Tibial artery (tissue), 4 donors: ENCODE results near the gene NIT2.

Experiments used
- DNase-seq, 2 donors: peaks; one replicate each; pipeline ENCODE4 v3.0.0-alpha.2; 2019
- H3K27ac ChIP-seq, 2 donors: fragments of 200-600 bp; sonication (generic) in 1 of 2; 1 replicate in 1 of 2; 2 replicates in 1 of 2; pipeline ENCODE4 v1.5.1; 2018 to 2019; ENCODE audit warnings: mild to moderate bottlenecking in 1 of 2
- H3K27me3 ChIP-seq, 2 donors: fragments of 200-600 bp; sonication (generic) in 1 of 2; one replicate each; pipeline versions ENCODE4 v1.5.1 to v1.6.0; 2016 to 2019
- H3K36me3 ChIP-seq, 3 donors: fragments of 200-600 bp; sonication (generic) in 2 of 3; one replicate each; pipeline ENCODE4 v1.5.1; 2016 to 2019; ENCODE audit warnings: mild to moderate bottlenecking in 2 of 3
- H3K4me1 ChIP-seq, 4 donors: fragments of 200-600 bp; sonication (generic) in 2 of 4; 1 replicate in 3 of 4; 2 replicates in 1 of 4; pipeline ENCODE4 v1.5.1; 2016 to 2019
- H3K4me3 ChIP-seq, 2 donors: fragments of 200-600 bp; sonication (generic) in 1 of 2; 1 replicate in 1 of 2; 2 replicates in 1 of 2; pipeline ENCODE4 v1.5.1; 2018 to 2019; ENCODE audit warnings: mild to moderate bottlenecking in 2 of 2
- H3K9me3 ChIP-seq, 3 donors: fragments of 200-600 bp; sonication (generic) in 1 of 3; one replicate each; pipeline ENCODE4 v1.5.1; 2016 to 2019
- intact Hi-C: fragments of 100-400 bp; cut with DNase I; formaldehyde crosslinking; loops from one replicate; pipeline ENCODE4 v1.15.0; 2023; ENCODE audit warnings: low total_unique reads
- TF ChIP-seq, protein P1 (sequence below), 2 experiments: fragments of 200-600 bp in 1 of 2; fragments of 450-650 bp in 1 of 2; IDR thresholded peaks; one replicate each; pipeline ENCODE4 v1.5.1; 2017 to 2019; ENCODE audit warnings: antibody characterized with exemption in 2 of 2, mild to moderate bottlenecking in 1 of 2, moderate library complexity in 1 of 2

Gene NIT2

DNA sequence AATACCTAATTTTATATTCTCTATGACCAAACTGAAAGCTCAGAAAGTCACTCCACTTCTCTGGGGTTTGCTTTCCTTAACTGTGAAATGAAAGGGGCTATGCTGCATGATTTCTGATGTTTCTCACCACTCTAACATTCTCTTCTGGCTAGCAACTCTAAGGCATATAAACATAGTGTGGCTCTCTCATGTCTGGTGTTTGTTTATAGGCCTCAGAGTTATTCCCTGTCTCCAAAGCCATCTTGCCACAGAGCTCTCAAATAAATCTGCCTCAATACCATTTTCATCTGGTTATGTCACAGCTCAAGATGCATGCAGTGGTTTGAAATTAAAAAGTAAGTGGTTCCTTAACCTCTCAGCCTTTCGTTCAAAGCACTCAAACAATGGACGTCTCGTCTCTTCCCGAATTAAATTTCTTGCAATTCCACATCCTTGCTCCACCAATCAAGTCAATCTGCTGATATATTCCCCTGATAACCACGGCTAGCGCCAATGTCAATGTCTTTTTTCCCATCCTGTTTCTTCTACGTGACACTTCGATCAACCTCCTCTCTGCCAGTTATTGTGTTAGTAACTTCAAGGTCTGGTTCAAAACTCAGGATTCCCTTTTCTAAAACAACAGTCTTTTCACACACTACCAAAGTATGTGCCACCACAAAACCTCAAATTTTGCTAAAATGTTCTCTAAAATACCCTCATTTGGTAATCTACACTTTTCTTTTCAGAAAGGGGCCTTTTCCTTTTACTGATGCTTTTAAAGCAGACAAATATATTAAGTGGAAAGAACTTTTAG, 50.4 kb downstream of the NIT2 start:
- TF ChIP-seq, protein P1, sequence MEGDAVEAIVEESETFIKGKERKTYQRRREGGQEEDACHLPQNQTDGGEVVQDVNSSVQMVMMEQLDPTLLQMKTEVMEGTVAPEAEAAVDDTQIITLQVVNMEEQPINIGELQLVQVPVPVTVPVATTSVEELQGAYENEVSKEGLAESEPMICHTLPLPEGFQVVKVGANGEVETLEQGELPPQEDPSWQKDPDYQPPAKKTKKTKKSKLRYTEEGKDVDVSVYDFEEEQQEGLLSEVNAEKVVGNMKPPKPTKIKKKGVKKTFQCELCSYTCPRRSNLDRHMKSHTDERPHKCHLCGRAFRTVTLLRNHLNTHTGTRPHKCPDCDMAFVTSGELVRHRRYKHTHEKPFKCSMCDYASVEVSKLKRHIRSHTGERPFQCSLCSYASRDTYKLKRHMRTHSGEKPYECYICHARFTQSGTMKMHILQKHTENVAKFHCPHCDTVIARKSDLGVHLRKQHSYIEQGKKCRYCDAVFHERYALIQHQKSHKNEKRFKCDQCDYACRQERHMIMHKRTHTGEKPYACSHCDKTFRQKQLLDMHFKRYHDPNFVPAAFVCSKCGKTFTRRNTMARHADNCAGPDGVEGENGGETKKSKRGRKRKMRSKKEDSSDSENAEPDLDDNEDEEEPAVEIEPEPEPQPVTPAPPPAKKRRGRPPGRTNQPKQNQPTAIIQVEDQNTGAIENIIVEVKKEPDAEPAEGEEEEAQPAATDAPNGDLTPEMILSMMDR (IDR thresholded peaks at IDR 0.05): no peak
- H3K4me3 ChIP-seq: no peak overlapping the region
- H3K27ac ChIP-seq: peak overlapping the region in 1 of 2 donors; percentile 26
- peaks cover 40 to 43% (median 42%) of the 10 kb centered on the region in 3 donors for H3K36me3 ChIP-seq
- H3K27me3 ChIP-seq: no peaks in the 10 kb centered on the region
- DNase-seq: no peak
- H3K9me3 ChIP-seq: peaks cover 0 to 12% (median 4%) of the 10 kb centered on the region in 3 donors
- intact Hi-C loops: no loop called here
- H3K4me1 ChIP-seq: peaks cover 0 to 38% (median 25%) of the 10 kb centered on the region in 4 donors

DNA sequence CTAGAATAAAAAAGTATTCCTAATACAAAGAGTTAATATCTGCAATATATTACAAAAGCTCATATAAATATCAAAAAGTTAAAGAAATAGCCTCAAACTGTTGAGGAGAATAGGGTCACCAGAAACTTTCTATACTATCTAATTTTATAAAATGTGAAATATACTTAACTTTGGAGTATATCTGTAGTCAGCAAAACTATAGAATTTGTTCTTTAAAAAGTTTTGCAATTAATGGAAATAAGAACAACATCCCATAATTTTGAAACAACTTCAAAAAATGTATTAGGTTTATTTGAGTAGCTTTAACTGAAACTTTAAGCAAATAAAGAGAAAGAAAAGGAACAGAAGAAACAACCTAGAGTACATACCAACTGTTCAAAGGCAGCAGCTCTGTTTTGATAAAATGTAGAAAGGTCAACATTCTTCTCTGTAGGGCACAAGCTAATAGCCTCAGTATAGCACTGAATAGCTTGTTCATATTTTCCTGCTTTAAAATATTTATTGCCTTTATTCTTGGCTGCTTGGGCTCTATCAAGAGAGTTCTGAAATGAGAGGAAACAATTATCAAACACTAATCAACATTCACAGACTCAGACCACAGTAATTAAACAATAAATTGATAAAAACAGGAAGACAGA, 52.0 kb downstream of the NIT2 start:
- TF ChIP-seq, protein P1 (IDR thresholded peaks at IDR 0.05): no peak
- Histone ChIP-seq H3K36me3 (peaks cover 23 to 35% (median 27%) of the 10 kb centered on the region in 3 donors), H3K27me3 (no peaks in the 10 kb centered on the region), H3K9me3 (peaks cover 0 to 12% (median 4%) of the 10 kb centered on the region in 3 donors), H3K4me3 (no peak overlapping the region), H3K27ac (no peak overlapping the region), H3K4me1 (peaks cover 0 to 39% (median 25%) of the 10 kb centered on the region in 4 donors)
- DNase-seq: no peak
- intact Hi-C loops: no loop called here

DNA sequence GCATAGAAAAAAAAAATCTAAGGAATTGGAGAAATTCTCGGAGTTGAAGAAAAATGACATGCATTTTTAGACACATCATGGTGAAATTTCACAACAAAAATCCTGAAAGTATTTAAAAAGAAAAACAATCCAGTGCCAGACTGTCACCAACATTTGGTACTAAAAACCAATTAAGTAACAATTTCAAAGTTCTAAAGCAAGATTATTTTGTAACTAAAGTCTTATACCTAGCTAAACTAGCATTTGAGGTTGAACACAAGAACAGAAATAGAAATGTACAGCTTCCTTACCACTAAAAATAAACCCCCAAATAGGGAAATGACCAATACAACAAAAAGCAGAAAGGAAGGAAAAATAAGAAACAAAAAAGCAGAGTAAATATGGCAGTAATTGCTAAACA, 54.5 kb downstream of the NIT2 start:
- intact Hi-C loops: no loop called here
- peaks cover 8 to 17% (median 10%) of the 10 kb centered on the region in 3 donors for H3K36me3 ChIP-seq

DNA sequence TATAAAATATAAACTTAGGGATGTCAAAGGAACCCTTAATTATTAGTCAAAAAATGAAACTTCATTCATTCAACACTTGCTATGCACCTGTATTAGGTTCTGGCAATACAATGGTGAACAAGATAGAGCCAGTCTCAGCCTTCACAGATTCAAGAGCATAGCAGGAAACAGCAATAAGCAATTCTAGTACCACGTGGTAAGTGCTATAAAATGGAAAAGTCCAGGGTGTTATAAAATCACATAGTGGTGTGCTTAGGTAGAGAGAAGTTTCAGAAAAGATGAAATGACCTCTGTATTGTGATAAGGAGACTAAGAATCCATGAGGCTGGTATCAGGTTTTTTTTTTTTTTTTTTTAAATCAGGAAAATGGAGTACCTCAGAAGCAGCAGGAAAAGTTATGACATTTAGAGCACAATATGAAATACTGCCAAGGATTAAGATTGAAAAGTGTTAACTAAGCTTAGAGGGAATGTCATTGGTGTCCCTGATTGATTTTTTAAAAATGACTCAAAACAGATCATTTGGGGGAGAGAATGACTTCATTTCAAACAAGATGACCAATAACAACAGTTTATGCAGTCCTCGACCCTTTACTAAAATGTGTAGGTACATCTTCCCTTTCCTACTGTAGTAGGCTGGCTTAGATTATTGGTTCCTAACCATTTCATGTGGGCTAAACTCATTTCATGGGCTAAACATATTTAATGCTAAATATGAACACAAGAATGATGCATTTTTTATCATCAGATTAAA, 61.3 kb downstream of the NIT2 start:
- no peaks in the 10 kb centered on the region for H3K9me3 ChIP-seq
- H3K36me3 ChIP-seq: no peaks in the 10 kb centered on the region
- H3K27me3 ChIP-seq: no peaks in the 10 kb centered on the region
- no peak overlapping the region for H3K4me3 ChIP-seq
- no peak overlapping the region for H3K27ac ChIP-seq
- peaks cover 0 to 45% (median 19%) of the 10 kb centered on the region in 4 donors for H3K4me1 ChIP-seq
- TF ChIP-seq, protein P1 (IDR thresholded peaks at IDR 0.05): no peak
- no peak for DNase-seq
- intact Hi-C loops: no loop called here

More for the DNA sequence above, 54.5 kb downstream of the NIT2 start:
- TF ChIP-seq, protein P1 (IDR thresholded peaks at IDR 0.05): no peak
- peaks cover 0 to 41% (median 24%) of the 10 kb centered on the region in 4 donors for H3K4me1 ChIP-seq
- no peaks in the 10 kb centered on the region for H3K27me3 ChIP-seq
- H3K9me3 ChIP-seq: peaks cover 0 to 12% (median 4%) of the 10 kb centered on the region in 3 donors
- no peak overlapping the region for H3K4me3 ChIP-seq
- DNase-seq: no peak
- H3K27ac ChIP-seq: no peak overlapping the region

DNA sequence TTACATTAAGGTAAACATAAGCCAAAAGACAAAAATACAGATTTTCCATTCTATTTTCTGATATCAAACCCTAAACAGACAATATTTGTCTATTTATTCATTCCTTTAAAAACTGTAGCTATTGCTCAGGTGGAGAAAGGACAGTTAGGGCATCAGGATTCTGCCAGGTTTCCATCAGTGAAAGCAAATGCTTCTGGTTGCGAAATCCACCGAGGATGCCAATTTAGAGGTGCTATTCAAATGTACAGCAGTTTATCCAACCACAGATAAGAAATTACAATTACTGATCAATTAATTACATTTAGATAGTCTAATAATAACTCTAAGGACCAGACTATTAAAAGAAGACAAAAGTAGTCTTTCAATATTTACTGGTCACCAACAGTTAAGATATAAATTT, 62.4 kb downstream of the NIT2 start:
- Histone ChIP-seq H3K4me3 (no peak overlapping the region), H3K9me3 (no peaks in the 10 kb centered on the region), H3K36me3 (no peaks in the 10 kb centered on the region), H3K4me1 (peaks cover 0 to 40% (median 19%) of the 10 kb centered on the region in 4 donors), H3K27ac (no peak overlapping the region), H3K27me3 (no peaks in the 10 kb centered on the region)
- intact Hi-C loops: no loop called here
- no peak for DNase-seq
- TF ChIP-seq, protein P1 (IDR thresholded peaks at IDR 0.05): no peak
